ENCODE measurements around the gene TMPRSS4. TPM values are rescaled to one million over a fixed set of nuclear protein-coding genes. Genes with fewer than 3 reads are reported as not detected.

The TMPRSS4 gene
- total RNA-seq, 1 donor from 2014 or later: not detected

DNA sequence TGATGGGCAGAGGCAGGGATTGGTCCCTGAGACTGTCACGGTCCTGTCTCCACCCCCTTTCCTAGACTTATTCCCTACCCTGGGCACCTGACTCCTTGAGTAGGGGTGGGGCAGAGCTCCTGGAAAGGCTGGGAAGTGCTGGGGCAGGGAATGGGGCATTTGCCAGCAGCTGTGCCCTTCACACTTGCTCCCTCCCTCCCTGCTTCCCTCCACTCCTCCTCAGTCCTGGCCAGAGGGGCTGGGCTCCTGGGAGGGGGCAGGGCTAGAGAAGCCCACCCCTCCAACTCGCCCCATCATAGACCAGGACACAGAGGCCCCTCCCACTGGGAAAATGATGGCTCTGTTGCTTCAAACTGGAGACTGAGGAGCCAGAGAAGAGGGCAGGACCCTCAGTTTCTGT, 88.0 kb downstream of the TMPRSS4 start:
- H3K36me3 ChIP-seq: no peaks in the 10 kb centered on the region
- H3K4me1 ChIP-seq: no peaks in the 10 kb centered on the region
- TF ChIP-seq, protein P1, sequence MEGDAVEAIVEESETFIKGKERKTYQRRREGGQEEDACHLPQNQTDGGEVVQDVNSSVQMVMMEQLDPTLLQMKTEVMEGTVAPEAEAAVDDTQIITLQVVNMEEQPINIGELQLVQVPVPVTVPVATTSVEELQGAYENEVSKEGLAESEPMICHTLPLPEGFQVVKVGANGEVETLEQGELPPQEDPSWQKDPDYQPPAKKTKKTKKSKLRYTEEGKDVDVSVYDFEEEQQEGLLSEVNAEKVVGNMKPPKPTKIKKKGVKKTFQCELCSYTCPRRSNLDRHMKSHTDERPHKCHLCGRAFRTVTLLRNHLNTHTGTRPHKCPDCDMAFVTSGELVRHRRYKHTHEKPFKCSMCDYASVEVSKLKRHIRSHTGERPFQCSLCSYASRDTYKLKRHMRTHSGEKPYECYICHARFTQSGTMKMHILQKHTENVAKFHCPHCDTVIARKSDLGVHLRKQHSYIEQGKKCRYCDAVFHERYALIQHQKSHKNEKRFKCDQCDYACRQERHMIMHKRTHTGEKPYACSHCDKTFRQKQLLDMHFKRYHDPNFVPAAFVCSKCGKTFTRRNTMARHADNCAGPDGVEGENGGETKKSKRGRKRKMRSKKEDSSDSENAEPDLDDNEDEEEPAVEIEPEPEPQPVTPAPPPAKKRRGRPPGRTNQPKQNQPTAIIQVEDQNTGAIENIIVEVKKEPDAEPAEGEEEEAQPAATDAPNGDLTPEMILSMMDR (IDR thresholded peaks at IDR 0.05): no peak
- no peak for DNase-seq (ENCODE audit: low spot score in 2 of 2)
- H3K27me3 ChIP-seq: no peaks in the 10 kb centered on the region
- H3K9me3 ChIP-seq: no peaks in the 10 kb centered on the region
- H3K27ac ChIP-seq: no peak overlapping the region
- intact Hi-C loops (cut with DNase I): no loop called here
- H3K4me3 ChIP-seq: no peak overlapping the region

DNA sequence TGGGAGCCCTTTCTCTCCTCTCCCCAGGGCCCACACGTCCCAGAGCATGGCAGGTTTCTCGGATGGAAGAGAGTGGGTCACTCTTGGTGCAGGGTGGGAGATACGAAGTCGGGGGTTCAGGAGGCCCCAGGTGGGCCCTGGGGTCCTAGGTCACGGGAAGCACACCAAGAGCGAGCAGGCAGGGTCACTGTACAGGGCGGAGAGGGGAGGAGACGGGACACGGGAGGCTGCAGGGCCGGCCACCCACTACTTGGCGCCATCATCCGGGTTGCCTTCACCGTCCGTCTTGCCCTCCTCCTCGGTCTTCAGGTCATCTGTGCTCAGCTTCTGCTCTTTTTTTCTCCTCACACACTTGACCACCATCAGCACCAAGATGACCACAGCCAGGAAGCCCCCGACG, 89.8 kb downstream of the TMPRSS4 start:
- intact Hi-C loops (cut with DNase I): no loop called here
- H3K4me3 ChIP-seq: no peak overlapping the region

DNA sequence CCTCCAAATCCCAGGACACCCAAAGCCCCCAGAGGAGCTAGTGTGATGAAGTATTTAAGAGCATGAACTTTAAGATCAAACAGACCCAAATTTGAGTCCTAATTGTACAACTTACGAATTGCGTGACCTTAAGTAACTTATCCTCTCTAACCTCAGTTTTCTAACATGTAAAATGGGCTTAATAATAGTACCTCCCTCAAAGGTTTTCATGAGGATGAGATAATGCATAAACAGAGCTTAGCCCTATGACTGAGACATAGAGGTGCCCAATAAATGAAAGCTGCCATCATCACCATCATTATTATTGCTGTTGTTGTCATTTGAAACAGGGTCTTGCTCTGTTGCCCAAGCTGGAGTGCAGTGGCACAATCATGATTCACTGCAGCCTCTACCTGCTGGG, 90.4 kb downstream of the TMPRSS4 start:
- TF ChIP-seq, protein P1 (IDR thresholded peaks at IDR 0.05): no peak
- Histone ChIP-seq H3K27ac (no peak overlapping the region), H3K4me3 (no peak overlapping the region), H3K27me3 (no peaks in the 10 kb centered on the region), H3K36me3 (no peaks in the 10 kb centered on the region), H3K9me3 (no peaks in the 10 kb centered on the region), H3K4me1 (no peaks in the 10 kb centered on the region)
- DNase-seq (ENCODE audit: low spot score in 2 of 2): no peak
- intact Hi-C loops (cut with DNase I): no loop called here

More for the DNA sequence above, 89.8 kb downstream of the TMPRSS4 start:
- no peak for DNase-seq (ENCODE audit: low spot score in 2 of 2)
- Histone ChIP-seq H3K36me3 (no peaks in the 10 kb centered on the region), H3K27ac (no peak overlapping the region), H3K4me1 (no peaks in the 10 kb centered on the region), H3K27me3 (no peaks in the 10 kb centered on the region), H3K9me3 (no peaks in the 10 kb centered on the region)
- TF ChIP-seq, protein P1 (IDR thresholded peaks at IDR 0.05): no peak

DNA sequence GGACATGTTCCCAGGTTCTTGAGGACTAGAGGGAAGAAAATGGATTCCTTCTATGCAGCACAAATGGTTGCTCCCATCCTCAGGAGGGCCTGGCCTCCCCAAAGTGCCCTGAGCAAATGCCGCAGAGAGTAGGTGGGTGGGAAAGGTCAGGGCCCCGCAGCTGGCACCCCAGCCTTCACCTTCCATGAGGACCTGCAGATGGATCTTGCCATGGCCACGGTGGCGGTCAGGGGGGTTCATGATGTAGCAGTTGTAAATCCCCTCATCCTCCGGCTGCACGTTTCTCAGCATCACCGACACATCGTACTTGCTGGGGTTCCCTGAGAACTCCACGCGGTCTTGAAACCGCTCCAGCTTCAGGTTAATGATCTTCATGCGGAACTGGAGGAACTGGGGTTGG, 91.0 kb downstream of the TMPRSS4 start:
- no peaks in the 10 kb centered on the region for H3K9me3 ChIP-seq
- TF ChIP-seq, protein P1 (IDR thresholded peaks at IDR 0.05): no peak
- no peak overlapping the region for H3K4me3 ChIP-seq
- no peaks in the 10 kb centered on the region for H3K27me3 ChIP-seq
- no peaks in the 10 kb centered on the region for H3K4me1 ChIP-seq
- H3K27ac ChIP-seq: no peak overlapping the region
- intact Hi-C loops (cut with DNase I): no loop called here
- DNase-seq (ENCODE audit: low spot score in 2 of 2): no peak
- H3K36me3 ChIP-seq: no peaks in the 10 kb centered on the region

DNA sequence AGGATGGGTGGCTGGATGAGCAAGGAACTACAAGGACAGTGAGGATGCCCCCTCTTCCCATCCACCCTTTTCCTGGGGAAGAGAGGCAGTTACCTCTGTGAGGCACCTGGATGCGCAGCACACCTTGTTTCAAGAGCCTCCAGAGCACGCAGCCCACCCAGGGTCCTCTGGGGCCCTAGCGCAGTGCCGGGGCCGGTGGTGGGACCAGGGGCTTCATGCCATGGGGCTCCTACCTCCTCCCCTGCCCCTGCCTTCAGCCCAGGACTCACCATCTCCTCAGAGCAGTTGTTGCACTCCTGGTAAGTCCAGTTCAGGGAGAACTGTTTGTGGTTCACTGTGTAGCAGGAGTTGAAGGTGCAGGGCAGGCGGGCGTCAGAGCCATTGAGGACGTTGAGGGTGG, 91.4 kb downstream of the TMPRSS4 start:
- intact Hi-C loops (cut with DNase I): no loop called here
- no peak overlapping the region for H3K4me3 ChIP-seq
- TF ChIP-seq, protein P1 (IDR thresholded peaks at IDR 0.05): no peak

DNA sequence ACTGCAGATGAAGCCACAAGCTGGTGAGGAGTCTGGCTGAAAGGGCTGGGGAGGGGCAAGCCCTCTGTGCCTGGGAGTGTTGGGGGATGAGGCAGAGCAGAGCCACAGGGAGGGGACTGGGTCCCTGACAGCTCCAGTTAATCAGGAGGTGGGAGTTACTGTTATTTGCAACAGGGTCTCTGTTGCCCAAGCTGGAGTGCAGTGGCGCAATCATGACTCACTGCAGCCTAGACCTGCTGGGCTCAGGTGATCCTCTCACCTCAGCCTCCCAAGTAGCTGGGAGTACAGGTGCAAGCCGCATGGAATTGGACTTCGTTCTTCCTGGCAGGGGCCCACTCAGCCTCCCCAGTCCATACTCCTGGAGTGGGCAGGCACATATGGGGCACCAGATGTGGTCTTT, 91.9 kb downstream of the TMPRSS4 start:
- TF ChIP-seq, protein P1 (IDR thresholded peaks at IDR 0.05): no peak
- no peaks in the 10 kb centered on the region for H3K36me3 ChIP-seq
- no peak overlapping the region for H3K27ac ChIP-seq
- no peaks in the 10 kb centered on the region for H3K4me1 ChIP-seq
- no peak for DNase-seq (ENCODE audit: low spot score in 2 of 2)
- H3K4me3 ChIP-seq: no peak overlapping the region
- no peaks in the 10 kb centered on the region for H3K27me3 ChIP-seq
- H3K9me3 ChIP-seq: no peaks in the 10 kb centered on the region
- intact Hi-C loops (cut with DNase I): no loop called here

More for the DNA sequence above, 91.4 kb downstream of the TMPRSS4 start:
- Histone ChIP-seq H3K4me1 (no peaks in the 10 kb centered on the region), H3K9me3 (no peaks in the 10 kb centered on the region), H3K27me3 (no peaks in the 10 kb centered on the region), H3K36me3 (no peaks in the 10 kb centered on the region), H3K27ac (no peak overlapping the region)
- no peak for DNase-seq (ENCODE audit: low spot score in 2 of 2)

All from ascending aorta (tissue), 2 donors.